Keratinocyte (primary cell): ENCODE measurements around the gene TJP3.

Experiments used
- EZH2 ChIP-seq: IDR thresholded peaks from one replicate; pipeline ENCODE4 v1.6.1; 2012; ENCODE audit warnings: inconsistent platforms, mild to moderate bottlenecking, low read length, moderate library complexity
- TF ChIP-seq, protein P1 (sequence below), 3 experiments: IDR thresholded peaks in 1 of 3; conservative IDR thresholded peaks in 1 of 3; optimal IDR thresholded peaks in 1 of 3; 2 replicates in 2 of 3; 3 replicates in 1 of 3; pipeline versions ENCODE3 to v1.5.1; 2011; ENCODE audit warnings: low read length in 3 of 3, mild to moderate bottlenecking in 3 of 3, moderate library complexity in 2 of 3, control low read depth in 1 of 3, inconsistent platforms in 1 of 3; ENCODE audit not compliant: insufficient read depth in 2 of 3; ENCODE audit errors: extremely low read depth in 1 of 3

DNA sequence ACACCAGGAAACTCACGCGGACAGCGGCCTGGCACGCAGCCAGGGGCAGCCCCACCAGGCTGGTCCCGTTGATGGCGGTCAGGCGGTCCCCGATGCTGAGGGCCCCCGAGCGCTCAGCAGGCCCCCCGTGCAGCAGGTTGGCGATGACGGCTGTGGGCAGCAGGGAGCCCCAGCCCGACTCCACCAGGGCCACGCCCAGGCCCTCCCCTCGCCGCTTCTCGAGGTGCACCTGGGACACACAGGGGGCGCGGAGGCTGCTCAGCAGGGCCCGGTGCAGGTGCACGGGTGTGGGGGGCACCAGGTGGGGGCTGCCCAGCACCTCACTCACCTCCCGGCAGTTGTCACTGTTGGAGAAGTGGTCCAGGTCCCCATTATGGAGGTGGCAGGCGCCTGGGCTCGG is 44.3 kb downstream of the TJP3 start:
- TF ChIP-seq EZH2 = no peak
- TF ChIP-seq, protein P1, sequence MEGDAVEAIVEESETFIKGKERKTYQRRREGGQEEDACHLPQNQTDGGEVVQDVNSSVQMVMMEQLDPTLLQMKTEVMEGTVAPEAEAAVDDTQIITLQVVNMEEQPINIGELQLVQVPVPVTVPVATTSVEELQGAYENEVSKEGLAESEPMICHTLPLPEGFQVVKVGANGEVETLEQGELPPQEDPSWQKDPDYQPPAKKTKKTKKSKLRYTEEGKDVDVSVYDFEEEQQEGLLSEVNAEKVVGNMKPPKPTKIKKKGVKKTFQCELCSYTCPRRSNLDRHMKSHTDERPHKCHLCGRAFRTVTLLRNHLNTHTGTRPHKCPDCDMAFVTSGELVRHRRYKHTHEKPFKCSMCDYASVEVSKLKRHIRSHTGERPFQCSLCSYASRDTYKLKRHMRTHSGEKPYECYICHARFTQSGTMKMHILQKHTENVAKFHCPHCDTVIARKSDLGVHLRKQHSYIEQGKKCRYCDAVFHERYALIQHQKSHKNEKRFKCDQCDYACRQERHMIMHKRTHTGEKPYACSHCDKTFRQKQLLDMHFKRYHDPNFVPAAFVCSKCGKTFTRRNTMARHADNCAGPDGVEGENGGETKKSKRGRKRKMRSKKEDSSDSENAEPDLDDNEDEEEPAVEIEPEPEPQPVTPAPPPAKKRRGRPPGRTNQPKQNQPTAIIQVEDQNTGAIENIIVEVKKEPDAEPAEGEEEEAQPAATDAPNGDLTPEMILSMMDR (optimal IDR thresholded peaks at IDR 0.05 in 1 of 3, IDR thresholded peaks at IDR 0.05 in 1 of 3, conservative IDR thresholded peaks at IDR 0.05 in 1 of 3; ENCODE audit: extremely low read depth in 1 of 3, insufficient read depth in 2 of 3, low read length in 3 of 3) = no peak
